Stomach (tissue), 4 donors: ENCODE results near the gene BCAN.

ENCODE experiments used
- CTCF ChIP-seq, 7 experiments: fragments of 450-650 bp in 4 of 7; fragments of 200-600 bp in 3 of 7; sonication (generic) in 3 of 7; IDR thresholded peaks; one replicate each; pipeline ENCODE4 v1.5.1; 2016 to 2019; ENCODE audit warnings: antibody characterized with exemption in 7 of 7, control low read depth in 2 of 7, mild to moderate bottlenecking in 1 of 7
- POLR2AphosphoS5 ChIP-seq, 3 donors: sonication (generic); formaldehyde crosslinking; IDR thresholded peaks; one replicate each; pipeline ENCODE4 v1.6.1; 2016; ENCODE audit warnings: antibody characterized with exemption in 3 of 3

GRCh38 chr1:156644146-156644545 lies 2.2 kb downstream of the BCAN start:
- TF ChIP-seq CTCF (IDR thresholded peaks at IDR 0.05) (no peak), POLR2AphosphoS5 (IDR thresholded peaks at IDR 0.05) (no peak)
